Measurements from ENCODE around the gene MALL. TPM values are rescaled to one million over a fixed set of nuclear protein-coding genes. Genes with fewer than 3 reads are reported as not detected.
"Not testable (repeated sequence)": the region's sequence is repeated elsewhere in the genome, so short reads cannot be mapped to it uniquely, and the experiment has no call there.

Gene MALL
- total RNA-seq, 2 experiments from 2014 or later: not detected

GRCh38 chr2:110037336-110037735, 78.3 kb downstream of the MALL start:
- H3K36me3 ChIP-seq (ENCODE audit: insufficient read depth, low read length); intact Hi-C loops (cut with DNase I, micrococcal nuclease); CTCF ChIA-PET; H3K27me3 ChIP-seq (ENCODE audit: control insufficient read depth in 1 of 2, insufficient read depth in 2 of 2, low read length in 2 of 2); POLR2A ChIA-PET; DNase-seq; H3K36me3 Mint-ChIP-seq (ENCODE audit: low read depth); H3K4me1 Mint-ChIP-seq (ENCODE audit: low read depth); H3K9me3 Mint-ChIP-seq; H3K4me3 Mint-ChIP-seq; H3K27ac Mint-ChIP-seq; H3K9me3 ChIP-seq (ENCODE audit: control insufficient read depth in 1 of 2, insufficient read depth in 1 of 2, low read length in 2 of 2); H3K4me3 ChIP-seq (ENCODE audit: low read length); H3K4me1 ChIP-seq (ENCODE audit: insufficient read depth, low read length); H3K27ac ChIP-seq (ENCODE audit: low read depth in 1 of 2, low read length in 2 of 2); H3K27me3 Mint-ChIP-seq; ATAC-seq (ENCODE audit: poor library complexity): not testable (repeated sequence)

- H3K4me3 Mint-ChIP-seq; H3K4me1 Mint-ChIP-seq (ENCODE audit: low read depth); H3K9me3 Mint-ChIP-seq; H3K27ac Mint-ChIP-seq; ATAC-seq (ENCODE audit: poor library complexity); CTCF ChIA-PET; intact Hi-C loops (cut with DNase I, micrococcal nuclease); DNase-seq; POLR2A ChIA-PET; H3K4me1 ChIP-seq (ENCODE audit: insufficient read depth, low read length); H3K36me3 Mint-ChIP-seq (ENCODE audit: low read depth); H3K27me3 ChIP-seq (ENCODE audit: control insufficient read depth in 1 of 2, insufficient read depth in 2 of 2, low read length in 2 of 2); H3K27me3 Mint-ChIP-seq; H3K36me3 ChIP-seq (ENCODE audit: insufficient read depth, low read length); H3K4me3 ChIP-seq (ENCODE audit: low read length); H3K27ac ChIP-seq (ENCODE audit: low read depth in 1 of 2, low read length in 2 of 2); H3K9me3 ChIP-seq (ENCODE audit: control insufficient read depth in 1 of 2, insufficient read depth in 1 of 2, low read length in 2 of 2): not testable (repeated sequence)
These were observed 80.2 kb downstream of the MALL start for GRCh38 chr2:110035384-110035783.

GRCh38 chr2:110034935-110035334, 80.7 kb downstream of the MALL start:
- POLR2A ChIA-PET; H3K9me3 ChIP-seq (ENCODE audit: control insufficient read depth in 1 of 2, insufficient read depth in 1 of 2, low read length in 2 of 2); H3K36me3 Mint-ChIP-seq (ENCODE audit: low read depth); CTCF ChIA-PET; H3K36me3 ChIP-seq (ENCODE audit: insufficient read depth, low read length); H3K4me1 ChIP-seq (ENCODE audit: insufficient read depth, low read length); intact Hi-C loops (cut with DNase I, micrococcal nuclease); H3K4me3 ChIP-seq (ENCODE audit: low read length); H3K4me3 Mint-ChIP-seq; H3K27ac Mint-ChIP-seq; H3K4me1 Mint-ChIP-seq (ENCODE audit: low read depth); ATAC-seq (ENCODE audit: poor library complexity); H3K27ac ChIP-seq (ENCODE audit: low read depth in 1 of 2, low read length in 2 of 2); H3K9me3 Mint-ChIP-seq; H3K27me3 ChIP-seq (ENCODE audit: control insufficient read depth in 1 of 2, insufficient read depth in 2 of 2, low read length in 2 of 2); H3K27me3 Mint-ChIP-seq: not testable (repeated sequence)
- DNase-seq: peak in 1 of 14 experiments; percentile 0

Small RNAs within 50 kb of the gene (microRNA-seq; reads per million reads assigned to microRNA genes)
- gene MIR4267 (ENCODE audit: borderline microRNAs expressed, borderline replicate concordance) (not detected), gene MIR4436B1 (ENCODE audit: borderline microRNAs expressed, borderline replicate concordance) (not detected)

Other genes starting within 250 kb of the MALL start
- gene LIMS3, start 217.1 kb downstream of the MALL start, total RNA-seq: under 1 TPM in 1 of 2 experiments, not detected in 1; 0.42 TPM
- under 1 TPM; 0.33 to 0.98 TPM for gene NPHP1, start 89.2 kb upstream of the MALL start, total RNA-seq
- gene MTLN, start 96.7 kb upstream of the MALL start, total RNA-seq: 1 to 10 TPM; 8.7 to 9.8 TPM